K562 (cell line): Measurements from ENCODE around the gene REEP2. TPM values are rescaled to one million over a fixed set of nuclear protein-coding genes. Genes with fewer than 3 reads are reported as not detected.

Experiments
- CTBP1 ChIP-seq: fragments of 450-650 bp; IDR thresholded peaks from 2 replicates; pipeline ENCODE4 v1.6.1; 2016; ENCODE audit warnings: borderline replicate concordance
- CTCF ChIP-seq, 3 experiments: IDR thresholded peaks in 2 of 3; conservative IDR thresholded peaks in 1 of 3; 2 replicates each; pipeline ENCODE4 v1.5.1; 2011 to 2012; ENCODE audit warnings: low read length in 3 of 3, mild to moderate bottlenecking in 3 of 3, control low read depth in 2 of 3, improper control_type of control experiment in 1 of 3, inconsistent platforms in 1 of 3, low read depth in 1 of 3, mixed read lengths in 1 of 3, moderate library complexity in 1 of 3; ENCODE audit not compliant: insufficient read depth in 2 of 3
- ELK1 ChIP-seq: sonication (generic); formaldehyde crosslinking; IDR thresholded peaks from 2 replicates; pipeline ENCODE4 v1.8.1; 2022; ENCODE audit warnings: missing genetic modification reagents
- ERF ChIP-seq: fragments of 450-650 bp; formaldehyde crosslinking; IDR thresholded peaks from 2 replicates; pipeline ENCODE4 v1.4.0; 2020; ENCODE audit warnings: mild to moderate bottlenecking, mixed read lengths
- EZH2 ChIP-seq: IDR thresholded peaks from 2 replicates; pipeline ENCODE4 v1.6.1; 2012; ENCODE audit warnings: low read depth, mild to moderate bottlenecking, inconsistent platforms, low read length, borderline replicate concordance
- HDAC6 ChIP-seq: IDR thresholded peaks from 2 replicates; pipeline ENCODE4 v1.6.1; 2012; ENCODE audit warnings: low read depth, mild to moderate bottlenecking, control low read depth, inconsistent platforms, low read length, moderate library complexity
- HLTF ChIP-seq: fragments of 450-650 bp; IDR thresholded peaks from 2 replicates; pipeline ENCODE4 v1.6.1; 2016
- HMGN3 ChIP-seq: IDR thresholded peaks from 2 replicates; pipeline ENCODE4 v1.6.1; 2011; ENCODE audit warnings: borderline replicate concordance, low read depth, mild to moderate bottlenecking, mixed read lengths, low read length; ENCODE audit not compliant: insufficient read length; ENCODE audit errors: extremely low read depth
- KLF6 ChIP-seq: fragments of 250-450 bp; sonication (Bioruptor Pico); IDR thresholded peaks from 2 replicates; pipeline ENCODE4 v1.4.0; 2020; ENCODE audit warnings: mild to moderate bottlenecking, moderate library complexity, borderline replicate concordance
- MCM5 ChIP-seq: fragments of 450-650 bp; IDR thresholded peaks from 2 replicates; pipeline ENCODE4 v1.6.1; 2016; ENCODE audit warnings: low read depth
- NCOA4 ChIP-seq: fragments of 450-650 bp; IDR thresholded peaks from 2 replicates; pipeline ENCODE4 v1.6.1; 2018; ENCODE audit warnings: mild to moderate bottlenecking; ENCODE audit not compliant: partially characterized antibody
- NELFE ChIP-seq: IDR thresholded peaks from 2 replicates; pipeline ENCODE4 v1.6.1; 2011; ENCODE audit warnings: mild to moderate bottlenecking; ENCODE audit not compliant: insufficient read depth, insufficient read length
- PHTF2 ChIP-seq: fragments of 250-450 bp; sonication (Bioruptor Pico); IDR thresholded peaks from 2 replicates; pipeline ENCODE4 v1.5.0; 2021; ENCODE audit warnings: mild to moderate bottlenecking
- TAL1 ChIP-seq: fragments of 450-650 bp; IDR thresholded peaks from 2 replicates; pipeline ENCODE4 v1.6.1; 2016; ENCODE audit warnings: mild to moderate bottlenecking
- TCF7 ChIP-seq: sonication (generic); IDR thresholded peaks from 2 replicates; pipeline ENCODE4 v1.6.1; 2016; ENCODE audit warnings: antibody characterized with exemption, borderline replicate concordance
- WHSC1 ChIP-seq: IDR thresholded peaks from one replicate; pipeline ENCODE4 v1.6.1; 2012; ENCODE audit warnings: low read length, control low read depth, inconsistent platforms
- ZNF12 ChIP-seq: sonication (generic); formaldehyde crosslinking; IDR thresholded peaks from 2 replicates; pipeline ENCODE4 v1.4.0; 2020; ENCODE audit warnings: mild to moderate bottlenecking, missing genetic modification reagents
- ZNF408 ChIP-seq: fragments of 250-450 bp; sonication (Bioruptor Pico); IDR thresholded peaks from 2 replicates; pipeline ENCODE4 v1.4.0; 2020; ENCODE audit warnings: low read depth, mild to moderate bottlenecking, moderate library complexity
- ZNF431 ChIP-seq: sonication (generic); formaldehyde crosslinking; IDR thresholded peaks from 2 replicates; pipeline ENCODE4 v1.8.0; 2022; ENCODE audit warnings: mild to moderate bottlenecking, missing genetic modification reagents
- ZNF586 ChIP-seq: fragments of 450-650 bp; formaldehyde crosslinking; conservative IDR thresholded peaks from 2 replicates; pipeline ENCODE4 v1.4.0; 2020; ENCODE audit warnings: mild to moderate bottlenecking, moderate library complexity
- ZNF740 ChIP-seq, 3 experiments: fragments of 200-800 bp in 1 of 3; sonication (Bioruptor generic) in 1 of 3; sonication (generic) in 1 of 3; formaldehyde crosslinking in 1 of 3; IDR thresholded peaks; 2 replicates each; pipeline versions ENCODE4 v1.6.1 to v1.8.0; 2016 to 2022; ENCODE audit warnings: mild to moderate bottlenecking in 2 of 3, missing compliant biosample characterization in 2 of 3, missing genetic modification characterization in 2 of 3, missing genetic modification reagents in 1 of 3
- ZNF766 ChIP-seq: fragments of 200-800 bp; sonication (Bioruptor generic); conservative IDR thresholded peaks from 2 replicates; pipeline ENCODE4 v1.6.1; 2016; ENCODE audit warnings: missing genetic modification characterization, missing compliant biosample characterization
- ZNF77 ChIP-seq: fragments of 250-450 bp; sonication (Bioruptor Pico); IDR thresholded peaks from 2 replicates; pipeline ENCODE4 v1.5.0; 2020
- polyA plus RNA-seq, 8 experiments: library from polyadenylated mRNA; depleted of rRNA in 4 of 8; stranded (reverse) in 5 of 8; unstranded in 3 of 8; fragments of >200 nt; fragmentation: Nextera tagmentation in 2 of 8; fragmentation: Illumina TruSeq in 1 of 8; extraction: Ambion mirVana in 2 of 8; extraction: Trizol in 1 of 8; gene quantifications; 2 replicates each; pipeline versions ENCODE4 v1.2.1 to v1.2.3, GENCODE V29; 2011 to 2014; ENCODE audit warnings: inconsistent platforms in 1 of 8, missing spikeins in 1 of 8
- total RNA-seq, 7 experiments: library from RNA; depleted of rRNA in 6 of 7; stranded (reverse); fragments of >200 nt in 6 of 7; fragmentation: Illumina TruSeq in 2 of 7; extraction: Trizol in 2 of 7; gene quantifications; 2 replicates each; pipeline versions ENCODE4 v1.2.1 to v1.2.3, GENCODE V29; 2011 to 2021; ENCODE audit warnings: low replicate concordance in 1 of 7
- TF ChIP-seq, protein P1 (sequence below): IDR thresholded peaks from 3 replicates; pipeline ENCODE4 v1.6.1; 2011; ENCODE audit warnings: borderline replicate concordance, mild to moderate bottlenecking; ENCODE audit not compliant: insufficient read length, insufficient read depth

REEP2 gene
- total and polyA plus RNA-seq, 9 of the 15 experiments (the other 6 are each of a cell fraction or from before 2014, with no cell fraction given) = 0.03 to 1.1 (median 0.12) TPM; not detected in 1

- TF ChIP-seq KLF6 (CRISPR knock-in tag) (no peak), WHSC1 (no peak), MCM5 (no peak), ZNF766 (CRISPR knock-in tag) (peak; percentile 70), ZNF77 (CRISPR knock-in tag) (no peak), ZNF12 (CRISPR knock-in tag) (0 out of 2 replicates have a peak, but pooled peaks have one; percentile 24), ZNF586 (CRISPR knock-in tag) (no peak), NCOA4 (no peak), ELK1 (no peak), EZH2 (no peak), PHTF2 (CRISPR knock-in tag) (no peak), NELFE (no peak), TAL1 (no peak), ZNF431 (peak; percentile 64; the same call in 1 of the 2 replicates), ZNF408 (CRISPR knock-in tag) (no peak), CTBP1 (peak; percentile 80; the same call in 1 of the 2 replicates), HMGN3 (peak; percentile 94), ZNF740 (CRISPR knock-in tag; IDR thresholded peaks at IDR 0.05) (peak; percentile 58; the same call in 1 of the 2 replicates), ZNF740 (tag; IDR thresholded peaks at IDR 0.05) (no peak; a peak in 1 of 4 replicates), CTCF (IDR thresholded peaks at IDR 0.05 in 2 of 3, conservative IDR thresholded peaks at IDR 0.05 in 1 of 3; ENCODE audit: insufficient read depth in 2 of 3, low read depth in 1 of 3, low read length in 3 of 3) (peak; percentile 77 to 93 (median 85)), HLTF (no peak), TCF7 (no peak), HDAC6 (no peak), ERF (no peak)
- TF ChIP-seq, protein P1, sequence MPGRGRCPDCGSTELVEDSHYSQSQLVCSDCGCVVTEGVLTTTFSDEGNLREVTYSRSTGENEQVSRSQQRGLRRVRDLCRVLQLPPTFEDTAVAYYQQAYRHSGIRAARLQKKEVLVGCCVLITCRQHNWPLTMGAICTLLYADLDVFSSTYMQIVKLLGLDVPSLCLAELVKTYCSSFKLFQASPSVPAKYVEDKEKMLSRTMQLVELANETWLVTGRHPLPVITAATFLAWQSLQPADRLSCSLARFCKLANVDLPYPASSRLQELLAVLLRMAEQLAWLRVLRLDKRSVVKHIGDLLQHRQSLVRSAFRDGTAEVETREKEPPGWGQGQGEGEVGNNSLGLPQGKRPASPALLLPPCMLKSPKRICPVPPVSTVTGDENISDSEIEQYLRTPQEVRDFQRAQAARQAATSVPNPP = no peak
These were observed 25.1 kb downstream of the REEP2 start (continued) for GRCh38 chr5:138464008-138464387.
